NCI-H1417 treated with DMSO at 0.1 percent for 48 hours (cell line): ENCODE measurements around the gene IMMP2L.

Source experiments
- DNase-seq: peaks from one replicate; lab custom pipeline; 2025; lab: John Stamatoyannopoulos, UW

The IMMP2L gene

DNA sequence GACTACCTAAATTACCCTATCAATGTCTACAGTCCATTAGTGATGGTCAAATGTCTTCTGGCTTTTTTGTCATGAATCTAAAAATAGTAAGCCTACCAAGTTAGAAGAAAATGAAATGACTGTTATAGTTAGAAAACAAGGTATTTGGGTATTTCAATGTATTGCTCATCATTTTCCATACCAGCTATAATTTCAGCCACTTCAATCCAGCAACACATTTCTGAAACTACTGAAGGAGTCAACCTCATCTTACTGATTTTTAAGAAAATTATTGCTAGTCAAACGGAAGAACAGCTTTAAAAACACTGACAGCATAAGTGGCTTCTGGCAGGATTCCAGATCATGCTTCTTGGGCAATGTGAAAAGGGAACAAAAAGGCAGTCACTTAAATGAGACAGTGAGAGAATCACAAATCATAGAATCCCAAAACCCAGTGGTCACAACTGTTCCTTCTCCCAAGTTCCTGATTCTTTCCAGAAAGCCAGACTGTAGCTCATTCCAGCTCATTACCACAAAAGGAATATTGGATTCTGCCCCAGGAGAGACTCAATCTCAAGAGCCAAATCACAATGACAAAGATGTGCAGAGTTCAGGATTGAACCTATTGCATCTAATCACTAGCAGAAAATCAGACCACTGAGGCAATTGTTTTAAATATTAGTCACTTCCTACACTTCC, 532.6 kb downstream of the IMMP2L start:
- DNase-seq, result no peak

DNA sequence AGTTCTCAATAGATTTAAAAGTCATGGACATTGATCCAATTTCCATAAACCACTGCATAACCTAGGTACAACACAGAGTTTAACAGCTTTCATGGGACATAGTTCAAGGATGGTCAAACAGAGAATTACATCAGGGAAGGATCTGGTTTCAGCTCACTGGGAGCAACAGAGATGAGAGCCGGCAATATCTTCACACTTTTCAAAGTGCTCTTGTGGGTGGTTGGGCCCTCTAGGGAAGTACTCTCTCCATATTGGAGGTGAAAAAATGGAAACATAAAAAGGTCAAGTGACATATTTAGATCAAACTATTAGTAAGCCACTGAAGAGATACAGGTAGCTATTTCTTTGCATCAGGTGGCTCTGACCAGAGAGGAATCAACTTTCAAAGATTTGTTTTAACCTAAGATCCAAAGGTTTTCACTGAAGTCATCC, 533.1 kb downstream of the IMMP2L start:
- DNase-seq, result no peak

DNA sequence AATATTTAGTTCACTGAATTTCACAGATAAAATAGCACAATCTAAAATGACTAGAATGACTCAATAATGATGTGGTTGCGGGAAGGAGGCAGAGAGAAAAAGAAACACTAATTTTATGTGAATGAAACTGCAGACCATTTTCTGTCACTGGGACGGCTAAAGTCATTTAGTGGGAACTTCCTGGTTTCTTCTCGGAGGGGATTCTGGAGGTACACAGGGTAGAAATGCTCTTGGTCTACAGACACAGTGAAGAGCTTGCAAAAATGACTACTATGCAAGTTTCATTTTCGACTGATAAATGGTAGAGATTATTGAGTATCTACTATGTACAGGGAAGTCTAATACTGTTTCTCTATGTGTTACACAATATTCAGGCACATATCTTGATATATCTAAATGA, 534.9 kb downstream of the IMMP2L start:
- DNase-seq, result no peak

DNA sequence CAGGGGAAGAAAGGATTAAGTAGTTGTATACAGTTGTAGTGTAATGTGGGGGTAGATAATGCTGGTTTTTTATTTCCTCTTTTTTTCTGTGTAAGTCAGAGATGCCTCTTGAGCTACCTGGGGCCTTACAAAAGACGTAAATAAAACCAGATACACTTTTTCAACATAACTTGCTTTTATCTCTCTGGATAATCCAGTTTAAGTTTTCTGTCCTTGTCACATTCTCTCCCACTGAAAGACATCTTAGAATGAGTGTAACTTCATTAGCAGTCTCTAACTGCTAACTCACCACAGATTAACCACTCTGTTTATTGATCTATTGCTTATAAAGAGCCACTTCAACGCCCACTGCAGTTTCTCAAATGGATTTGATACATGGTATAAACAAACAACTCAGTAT, 535.5 kb downstream of the IMMP2L start:
- DNase-seq, result no peak

DNA sequence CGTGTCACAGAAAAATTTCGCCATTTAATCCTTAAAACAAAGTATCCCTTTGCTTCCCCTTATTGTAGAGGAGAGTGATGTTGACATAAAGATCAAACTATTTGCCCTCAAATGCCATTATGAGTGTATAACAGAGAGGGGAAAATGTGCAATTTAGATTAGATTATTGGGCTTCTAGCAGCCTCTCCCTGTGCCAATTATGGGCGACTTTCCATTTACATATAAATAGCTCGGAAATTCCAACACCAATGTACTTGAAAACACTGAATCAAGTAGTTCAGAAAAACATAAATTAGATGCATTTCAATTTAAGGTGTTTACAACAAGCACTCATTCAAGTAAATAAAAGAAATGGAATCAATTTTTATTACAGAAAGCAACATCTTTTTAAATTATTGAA, 535.9 kb downstream of the IMMP2L start:
- DNase-seq, result no peak

DNA sequence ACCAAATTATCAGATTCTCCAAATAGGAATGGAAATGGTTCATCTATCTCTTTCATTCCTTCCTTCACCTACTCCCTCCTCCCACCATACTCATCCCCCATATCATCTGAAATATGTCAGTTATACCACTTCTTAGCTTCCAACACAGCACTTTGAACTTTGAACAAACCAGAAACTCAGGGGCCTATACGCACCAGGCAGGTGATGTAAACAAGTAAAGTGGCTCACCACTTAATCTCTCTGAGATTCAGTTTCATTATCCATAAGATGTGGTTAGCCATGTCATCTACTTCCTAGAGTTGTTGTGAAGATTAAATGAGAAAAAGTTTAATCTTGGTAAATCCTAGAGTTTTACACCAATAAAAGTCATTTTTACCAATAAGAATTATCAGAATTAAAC, 537.3 kb downstream of the IMMP2L start:
- no peak for DNase-seq

DNA sequence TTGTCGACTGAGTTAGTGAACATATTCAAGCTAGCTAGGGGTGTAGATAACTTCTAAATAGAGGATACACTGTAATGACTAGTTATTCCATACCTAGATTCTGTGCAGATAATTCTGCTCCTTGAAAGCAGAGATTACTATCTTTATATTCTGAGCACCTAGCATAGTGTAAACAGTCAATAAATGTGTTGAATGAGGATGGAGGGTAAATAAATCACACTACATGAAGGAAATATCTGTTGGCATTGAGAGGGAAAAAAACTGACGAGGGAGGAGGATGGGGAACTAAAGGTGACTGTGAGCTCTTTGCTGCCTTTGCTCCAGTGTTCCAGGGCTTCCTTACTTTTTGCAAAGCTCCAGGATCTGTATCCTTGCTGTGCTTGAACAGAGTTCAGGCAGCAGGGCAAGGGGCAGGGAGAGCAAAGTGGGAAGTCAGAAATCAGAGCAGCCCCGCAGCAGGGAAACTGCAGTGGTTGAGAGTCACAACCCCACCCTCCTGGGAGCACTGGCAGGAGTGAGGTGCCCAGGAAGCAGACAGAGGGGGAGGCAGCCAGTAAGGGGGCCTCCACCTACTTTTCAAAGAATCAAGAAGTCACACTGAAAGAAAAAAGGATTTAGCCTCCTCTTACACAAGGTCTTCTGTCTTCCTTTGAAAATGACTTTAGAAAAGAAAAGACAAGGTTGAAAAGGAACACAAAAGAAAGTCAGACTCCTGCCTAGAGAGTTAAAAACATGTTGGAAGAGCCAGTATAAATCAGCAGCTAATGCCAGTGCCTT, 543.1 kb downstream of the IMMP2L start:
- no peak for DNase-seq

DNA sequence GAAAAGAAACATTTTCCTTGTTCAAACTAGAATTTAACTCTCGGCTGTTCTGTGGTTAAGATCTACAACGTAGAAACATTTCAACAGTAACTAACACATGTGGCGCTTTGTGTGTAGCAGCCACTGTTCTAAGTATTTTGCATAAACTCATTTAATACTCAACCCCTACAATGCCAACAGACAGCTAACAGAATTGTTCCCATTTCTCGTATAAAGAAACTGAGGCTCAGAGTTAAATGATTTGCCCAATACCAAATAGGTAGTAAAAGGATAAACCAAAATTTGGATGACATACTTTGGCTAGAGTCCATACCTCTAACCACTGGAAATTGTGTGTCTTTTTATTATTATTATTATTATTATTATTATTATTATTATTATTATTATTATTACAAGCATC, 543.8 kb downstream of the IMMP2L start:
- DNase-seq, result no peak

DNA sequence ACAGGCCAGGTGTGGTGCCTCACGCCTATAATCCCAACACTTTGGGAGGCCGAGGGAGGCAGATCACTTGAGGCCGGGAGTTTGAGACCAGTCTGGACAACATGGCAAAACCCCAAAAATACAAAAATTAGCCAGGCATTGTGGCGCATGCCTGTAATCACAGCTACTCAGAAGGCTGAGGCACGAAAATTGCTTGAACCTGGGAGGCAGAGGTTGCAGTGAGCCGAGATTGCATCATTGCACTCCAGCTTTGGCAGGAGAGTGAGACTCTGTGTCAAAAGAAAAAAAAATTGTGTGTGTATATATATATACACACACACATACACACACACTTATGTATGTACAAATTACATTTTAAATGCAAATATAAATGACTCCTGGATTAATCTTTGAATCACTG, 548.2 kb downstream of the IMMP2L start:
- DNase-seq, result no peak

DNA sequence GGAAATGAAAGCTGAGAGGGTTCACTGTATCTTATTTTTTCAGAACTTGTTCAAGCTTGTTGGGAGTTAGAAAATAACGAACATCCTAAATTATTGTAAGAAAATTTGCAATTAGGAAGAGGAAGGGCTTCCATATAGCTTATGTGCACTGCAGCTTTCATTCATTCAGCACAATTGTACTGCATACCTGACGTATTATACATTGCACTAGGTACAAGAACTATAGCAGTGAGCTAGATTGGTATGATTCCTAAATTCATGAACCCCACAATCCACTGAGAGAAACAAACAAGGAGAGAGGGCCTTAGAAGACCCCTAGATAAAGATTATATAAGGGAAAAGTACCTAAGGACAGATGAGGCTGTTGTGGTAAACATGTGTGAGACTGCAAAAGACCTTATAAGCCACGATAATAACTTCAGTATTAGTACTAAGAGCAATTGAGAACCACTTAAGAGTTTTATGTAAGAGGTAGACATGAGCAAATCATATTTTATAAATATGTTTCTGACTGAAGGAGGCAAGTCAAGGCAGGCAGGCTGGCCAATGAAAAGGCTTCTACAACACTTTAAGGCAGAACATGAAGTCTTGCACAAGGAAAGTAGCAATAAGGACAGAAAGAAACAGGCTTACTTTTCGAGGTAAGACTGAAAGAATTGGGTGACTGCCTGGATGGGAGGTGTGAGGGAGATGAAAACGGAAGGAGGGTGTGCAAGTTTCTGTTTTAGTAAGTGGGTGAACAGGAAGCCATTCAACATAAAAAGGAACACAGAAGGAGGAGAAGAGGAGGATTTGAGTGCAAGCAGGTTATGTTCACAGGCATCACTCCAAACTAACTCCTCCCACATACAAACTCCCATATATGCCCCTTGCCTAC, 549.3 kb downstream of the IMMP2L start:
- no peak for DNase-seq

DNA sequence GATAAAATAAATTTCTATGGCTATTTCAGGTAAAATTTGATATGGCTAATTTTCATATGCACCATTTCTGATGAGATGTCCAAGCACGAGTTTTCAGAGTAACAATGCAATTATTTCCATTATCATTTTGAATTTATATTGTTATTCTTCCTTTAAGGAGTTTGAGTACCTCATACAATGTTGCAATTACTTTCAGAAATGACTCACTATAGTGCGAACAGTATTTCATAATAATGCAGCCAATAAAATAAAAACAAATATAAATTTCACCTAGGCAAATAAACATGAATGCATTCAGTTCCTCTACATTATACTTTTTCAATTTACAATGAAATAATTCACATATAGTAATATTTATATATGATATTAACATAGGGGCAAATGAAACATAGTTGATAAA, 550.1 kb downstream of the IMMP2L start:
- DNase-seq, result no peak

DNA sequence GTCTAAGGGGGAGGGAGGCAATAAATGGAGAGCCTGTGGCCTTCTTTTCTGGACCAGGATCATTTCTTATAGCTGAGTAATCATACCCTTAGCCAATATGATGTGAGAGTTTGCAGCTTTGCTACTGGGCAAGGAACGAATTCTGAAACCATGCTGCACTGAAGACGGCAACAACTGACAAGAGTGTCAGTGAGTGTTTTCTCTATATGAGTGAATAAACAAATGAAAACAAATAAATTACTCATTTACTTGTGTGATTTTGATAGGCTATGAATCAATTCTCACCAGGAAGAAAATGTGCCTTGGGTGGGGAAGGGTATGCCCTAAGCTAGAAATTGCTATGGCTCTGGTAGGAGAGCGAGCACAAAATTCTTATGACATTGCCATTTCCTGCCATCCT, 550.8 kb downstream of the IMMP2L start:
- no peak for DNase-seq

DNA sequence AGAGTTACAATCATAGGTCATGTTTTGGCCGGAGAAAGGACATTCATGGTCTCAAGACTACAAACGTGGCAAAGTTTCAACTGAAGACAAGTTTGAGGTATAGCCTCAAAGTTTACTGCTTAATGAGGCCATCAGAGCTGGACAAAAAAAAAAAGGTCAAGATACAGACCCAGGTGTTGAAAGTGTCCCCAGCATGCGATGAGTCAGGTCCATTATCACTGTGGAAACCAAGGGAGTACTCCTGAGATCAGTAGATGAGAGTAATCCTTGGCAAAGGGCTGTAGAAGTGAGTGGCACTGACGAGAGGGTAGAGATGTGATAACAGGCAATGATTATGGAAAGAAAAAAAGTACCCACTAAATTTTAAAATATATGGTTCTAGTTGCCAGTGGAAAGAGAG, 551.5 kb downstream of the IMMP2L start:
- no peak for DNase-seq

DNA sequence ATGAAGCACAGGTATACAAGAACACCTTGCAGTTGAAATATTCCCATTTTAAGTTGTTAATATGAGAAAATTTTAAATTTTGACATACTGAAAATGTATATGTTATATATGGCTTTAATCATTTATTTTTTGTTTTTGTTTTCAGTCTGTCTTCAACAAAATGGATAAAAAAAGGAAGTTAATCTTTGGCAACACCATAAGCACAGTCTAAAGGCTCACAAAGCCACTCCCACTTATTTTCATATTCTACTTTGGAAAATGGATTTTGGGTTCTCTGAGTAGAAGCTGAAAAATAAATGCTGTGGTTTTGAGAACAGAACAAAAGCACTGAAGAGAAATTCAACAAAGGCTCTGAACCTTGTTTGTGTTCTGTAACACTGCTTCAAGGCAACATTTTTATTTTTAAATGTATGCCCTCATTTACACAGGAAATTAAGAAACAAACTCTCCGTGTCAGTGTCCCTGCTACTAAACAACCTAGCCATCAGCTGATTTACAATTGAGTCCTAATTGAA, 552.7 kb downstream of the IMMP2L start:
- no peak for DNase-seq

DNA sequence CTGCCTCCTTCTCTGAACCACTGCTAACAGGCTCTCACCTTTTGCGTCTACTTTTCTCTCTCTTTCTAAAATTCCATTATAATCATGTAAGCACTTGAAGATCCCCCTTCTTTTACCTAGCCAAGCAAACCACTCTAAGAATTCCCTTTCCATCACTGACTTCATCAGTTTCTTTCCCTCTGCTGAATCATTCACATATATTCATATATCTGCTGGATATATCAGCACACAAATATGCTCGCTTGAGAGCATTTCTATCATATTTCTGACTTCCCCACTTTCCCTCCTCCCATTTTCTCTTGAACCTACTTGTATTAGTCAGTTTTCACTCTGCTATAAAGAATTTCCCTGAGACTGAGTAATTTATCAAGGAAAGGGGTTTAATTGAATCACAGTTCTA, 555.6 kb downstream of the IMMP2L start:
- DNase-seq, result no peak

DNA sequence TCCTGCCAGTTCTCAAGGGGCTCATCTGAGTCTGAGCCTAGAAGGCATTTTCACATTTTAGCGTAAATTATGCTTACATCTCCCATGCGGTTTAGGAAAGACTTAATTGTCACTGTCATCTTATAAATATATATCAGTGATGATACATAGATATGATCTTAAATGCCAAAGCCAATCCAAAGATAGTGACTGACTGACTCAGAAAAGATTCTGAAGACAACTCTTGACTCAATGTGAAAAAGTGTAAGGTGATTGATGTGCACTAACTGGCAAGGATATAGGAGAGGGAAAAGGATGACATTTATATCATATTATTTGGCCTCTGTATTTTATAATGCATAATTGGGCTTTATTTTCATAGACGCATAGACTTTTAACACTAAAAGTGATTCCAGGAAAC, 556.3 kb downstream of the IMMP2L start:
- DNase-seq, result no peak

DNA sequence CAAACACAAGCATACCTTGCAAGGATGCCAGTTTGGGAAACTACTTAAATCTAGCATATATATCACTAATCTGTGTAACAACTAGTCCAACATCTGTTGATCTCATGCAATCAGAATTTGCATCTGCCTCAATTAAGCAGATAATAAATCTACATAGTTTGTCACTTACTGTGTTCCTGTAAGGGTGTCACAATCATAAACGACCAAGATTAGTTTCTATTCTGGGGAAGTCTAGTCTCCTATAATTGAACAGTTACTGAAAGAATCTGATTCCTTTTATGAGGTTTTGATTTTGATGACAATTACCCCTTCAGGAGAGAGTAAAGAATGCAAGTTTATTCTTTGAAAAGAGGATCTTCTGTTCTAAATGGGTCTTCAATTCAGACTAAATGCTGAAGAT, 556.8 kb downstream of the IMMP2L start:
- DNase-seq, result no peak

DNA sequence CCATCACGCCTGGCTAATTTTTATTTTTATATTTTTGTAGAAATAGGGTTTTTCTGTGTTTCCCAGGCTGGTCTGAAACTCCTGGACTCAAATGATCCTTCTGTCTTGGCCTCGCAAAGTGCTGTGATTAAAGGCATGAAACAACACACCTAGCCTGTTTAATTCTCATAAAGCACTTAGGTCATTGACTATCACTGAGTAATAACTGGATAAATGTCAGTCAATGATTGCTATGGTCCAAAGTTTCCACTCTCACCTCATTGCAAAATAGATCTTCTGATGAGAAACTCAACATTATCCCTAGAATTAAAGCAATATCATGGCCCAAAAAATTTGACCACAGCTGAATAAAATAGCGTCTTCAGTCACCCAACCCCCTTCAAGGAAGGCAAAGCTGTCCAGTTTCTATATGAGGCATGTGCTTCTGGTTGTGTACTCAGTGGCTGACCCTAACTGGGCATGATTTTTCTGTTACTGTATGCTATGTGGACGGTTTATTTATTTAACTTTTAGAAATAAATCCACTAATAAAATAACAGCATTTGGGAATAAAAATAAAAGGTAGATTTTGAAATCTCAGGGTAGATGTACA, 557.9 kb downstream of the IMMP2L start:
- no peak for DNase-seq

DNA sequence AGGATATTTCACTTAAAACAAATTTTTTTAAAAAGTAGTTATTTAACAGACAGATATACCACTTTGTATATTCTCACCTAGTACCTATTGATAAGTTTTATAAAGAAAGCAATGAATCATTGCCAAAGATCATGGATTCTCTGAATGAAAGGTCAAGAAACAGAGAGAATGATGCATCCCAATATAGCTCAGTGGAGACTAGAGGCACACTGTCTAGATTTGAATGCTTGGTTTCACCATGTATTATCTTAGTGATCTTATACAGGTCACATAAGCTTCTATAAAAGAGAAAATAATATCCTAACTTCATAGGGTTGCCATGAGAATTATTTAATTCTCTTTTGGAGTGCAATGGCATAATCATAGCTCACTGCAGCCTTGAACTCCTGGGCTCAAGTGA, 558.4 kb downstream of the IMMP2L start:
- no peak for DNase-seq

DNA sequence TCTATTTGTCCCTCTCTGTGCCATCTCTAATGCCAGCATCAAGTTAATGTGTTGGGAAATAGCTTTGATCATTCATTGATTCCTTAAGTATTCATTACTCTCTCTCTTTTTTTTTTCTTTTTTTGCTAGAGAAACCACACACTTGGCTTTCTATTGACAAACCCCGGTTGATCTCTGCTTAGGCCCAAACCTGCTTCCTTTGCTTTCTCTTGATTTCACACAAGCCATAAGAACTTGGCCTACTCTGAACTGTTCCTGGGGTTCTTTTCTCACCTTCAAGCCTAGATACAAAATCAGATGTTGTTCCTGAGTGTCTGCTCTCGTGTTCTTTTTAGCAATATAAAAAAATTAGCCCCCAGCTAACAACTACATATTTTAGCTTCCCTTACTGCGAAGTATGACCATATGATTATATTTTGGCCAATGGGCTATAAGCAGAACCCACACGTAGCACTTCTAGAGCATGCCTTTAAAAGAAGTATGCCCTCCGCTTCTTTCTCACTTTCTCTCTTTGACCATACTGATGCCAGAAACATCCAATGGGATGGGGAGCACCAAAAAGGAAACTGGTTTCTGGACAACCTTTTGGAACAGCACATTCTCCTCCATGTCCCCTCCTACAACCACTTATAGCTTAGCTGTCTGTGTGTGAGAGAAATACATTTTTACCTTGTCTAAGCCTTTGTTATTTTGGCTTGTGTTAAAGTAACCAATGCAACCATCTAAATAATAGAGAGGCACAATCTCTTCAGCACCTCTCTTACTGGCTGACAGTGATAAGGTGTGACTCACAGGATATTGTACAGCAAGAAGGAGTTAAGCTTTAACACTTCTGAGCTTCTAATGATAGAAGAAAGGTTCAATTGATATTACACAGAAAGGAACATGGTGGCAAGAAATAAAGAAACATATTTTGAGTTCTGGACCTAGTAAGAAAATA, 568.0 kb downstream of the IMMP2L start:
- no peak for DNase-seq

DNA sequence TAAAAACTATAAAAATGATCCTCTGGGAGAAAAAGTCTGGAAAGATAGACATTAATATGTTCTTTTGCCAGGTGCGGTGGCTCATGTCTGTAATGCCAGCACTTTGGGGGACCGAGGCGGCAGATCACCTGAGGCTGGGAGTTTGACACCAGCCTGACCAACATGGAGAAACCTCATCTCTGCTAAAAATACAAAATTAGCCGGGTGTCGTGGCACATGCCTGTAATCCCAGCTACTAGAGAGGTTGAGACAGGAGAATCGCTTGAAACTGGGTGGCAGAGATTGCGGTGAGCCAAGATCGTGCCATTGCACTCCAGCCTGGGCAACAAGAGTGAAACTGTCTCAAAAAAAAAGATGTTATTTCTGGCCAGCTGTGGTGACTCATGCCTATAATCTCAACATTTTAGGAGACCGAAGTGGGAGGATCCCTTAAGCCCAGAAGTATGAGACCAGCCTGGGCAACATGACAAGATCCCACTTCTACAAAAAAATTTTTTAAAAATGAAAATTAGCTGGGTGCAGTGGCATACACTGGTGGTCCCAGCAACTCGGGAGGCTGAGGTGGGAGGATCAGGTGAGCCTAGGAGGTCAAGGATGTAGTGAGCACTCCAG, 573.3 kb downstream of the IMMP2L start:
- no peak for DNase-seq
